ENCODE data around the gene COPS9. TPM values are rescaled to one million over a fixed set of nuclear protein-coding genes. Genes with fewer than 3 reads are reported as not detected.

COPS9 gene
- total and polyA plus RNA-seq, 7 donors, result 235 to 458 (median 327) TPM

DNA sequence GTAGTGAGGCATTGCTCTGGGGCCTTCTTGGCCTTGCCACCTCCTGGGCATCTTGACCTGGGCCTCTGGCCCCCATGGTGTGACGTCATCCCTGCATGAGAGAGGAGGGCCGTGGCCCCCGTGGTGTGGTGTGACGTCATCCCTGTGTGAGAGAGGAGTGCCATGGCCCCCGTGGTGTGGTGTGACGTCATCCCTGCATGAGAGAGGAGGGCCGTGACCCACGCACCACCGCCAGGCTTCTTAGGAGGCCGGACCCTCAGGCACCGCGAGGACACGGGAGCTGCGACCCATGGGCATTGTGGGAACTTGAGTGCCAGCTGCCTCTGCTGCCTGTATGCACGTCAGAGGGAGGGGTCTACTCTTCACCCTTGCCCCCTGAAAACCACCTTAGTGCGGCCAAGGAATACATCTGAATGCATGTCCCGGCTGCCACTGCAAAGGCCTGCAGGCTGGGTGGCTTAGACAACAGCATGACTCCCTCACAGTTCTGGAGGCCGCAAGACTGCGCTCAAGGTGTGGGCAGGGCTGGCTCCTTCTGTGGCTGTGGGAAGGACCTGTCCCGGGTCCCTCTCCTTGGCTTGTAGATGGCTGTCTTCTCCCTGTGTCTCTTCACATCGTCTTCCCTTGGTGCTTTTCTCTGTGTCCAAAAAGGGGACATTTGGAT, 25.1 kb upstream of the COPS9 start:
- Histone ChIP-seq H3K27ac (no peak overlapping the region), H3K4me1 (no peaks in the 10 kb centered on the region), H3K27me3 (no peaks in the 10 kb centered on the region), H3K9me3 (no peaks in the 10 kb centered on the region), H3K36me3 (no peaks in the 10 kb centered on the region), H3K4me3 (no peak overlapping the region)
- DNase-seq, result peak; percentile 50
- 81 to 85% methylated on average over 21 of the region's 21 CpGs for WGBS, 2 donors
- intact Hi-C loops (cut with DNase I), result no loop called here
- no peak for TF ChIP-seq EP300 (IDR thresholded peaks at IDR 0.05)
- TF ChIP-seq POLR2AphosphoS5 (IDR thresholded peaks at IDR 0.05), result no peak
- TF ChIP-seq POLR2A (IDR thresholded peaks at IDR 0.05), result no peak
- TF ChIP-seq, protein P1, sequence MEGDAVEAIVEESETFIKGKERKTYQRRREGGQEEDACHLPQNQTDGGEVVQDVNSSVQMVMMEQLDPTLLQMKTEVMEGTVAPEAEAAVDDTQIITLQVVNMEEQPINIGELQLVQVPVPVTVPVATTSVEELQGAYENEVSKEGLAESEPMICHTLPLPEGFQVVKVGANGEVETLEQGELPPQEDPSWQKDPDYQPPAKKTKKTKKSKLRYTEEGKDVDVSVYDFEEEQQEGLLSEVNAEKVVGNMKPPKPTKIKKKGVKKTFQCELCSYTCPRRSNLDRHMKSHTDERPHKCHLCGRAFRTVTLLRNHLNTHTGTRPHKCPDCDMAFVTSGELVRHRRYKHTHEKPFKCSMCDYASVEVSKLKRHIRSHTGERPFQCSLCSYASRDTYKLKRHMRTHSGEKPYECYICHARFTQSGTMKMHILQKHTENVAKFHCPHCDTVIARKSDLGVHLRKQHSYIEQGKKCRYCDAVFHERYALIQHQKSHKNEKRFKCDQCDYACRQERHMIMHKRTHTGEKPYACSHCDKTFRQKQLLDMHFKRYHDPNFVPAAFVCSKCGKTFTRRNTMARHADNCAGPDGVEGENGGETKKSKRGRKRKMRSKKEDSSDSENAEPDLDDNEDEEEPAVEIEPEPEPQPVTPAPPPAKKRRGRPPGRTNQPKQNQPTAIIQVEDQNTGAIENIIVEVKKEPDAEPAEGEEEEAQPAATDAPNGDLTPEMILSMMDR (IDR thresholded peaks at IDR 0.05), result no peak

DNA sequence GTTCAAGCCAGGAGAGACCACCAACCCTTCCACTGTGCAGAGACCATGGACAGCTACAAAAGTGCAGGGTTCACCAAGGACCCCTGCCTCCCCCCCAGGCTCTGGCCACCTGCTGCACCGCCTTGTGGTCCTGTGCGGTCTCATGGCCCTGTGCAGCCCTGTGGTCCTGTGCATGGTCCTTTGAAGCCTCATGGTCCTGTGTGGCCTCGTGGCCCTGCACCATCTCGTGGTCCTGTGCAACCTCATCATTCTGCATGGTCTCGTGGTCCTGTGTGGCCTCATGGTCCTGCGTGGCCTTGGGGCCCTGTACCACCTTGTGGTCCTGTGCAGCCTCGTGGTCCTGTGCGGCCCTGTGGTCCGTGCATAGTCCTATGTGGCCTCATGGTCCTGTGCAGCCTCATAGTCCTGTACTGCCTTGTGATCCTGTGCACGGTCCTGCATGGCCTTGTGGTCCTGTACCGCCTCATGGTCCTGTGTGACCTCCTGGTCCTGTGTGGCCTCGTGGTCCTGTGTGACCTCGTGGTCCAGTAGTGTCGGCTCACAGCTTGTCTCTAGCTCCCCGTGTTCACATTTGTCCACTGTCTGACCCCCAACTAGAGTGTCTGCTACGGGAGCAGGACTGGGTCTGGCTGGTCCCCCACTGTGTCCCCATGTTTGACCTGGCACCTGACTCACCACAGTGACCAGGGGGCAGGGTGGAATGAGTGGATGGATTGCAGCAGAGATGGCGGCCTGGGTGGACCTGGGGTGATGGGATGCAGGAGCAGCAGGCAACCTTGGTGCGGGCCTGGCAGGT, 24.4 kb upstream of the COPS9 start:
- no peaks in the 10 kb centered on the region for H3K27me3 ChIP-seq
- no peaks in the 10 kb centered on the region for H3K36me3 ChIP-seq
- WGBS, 2 donors, result 77 to 87% methylated on average over 18 of the region's 18 CpGs
- H3K4me1 ChIP-seq, result no peaks in the 10 kb centered on the region
- intact Hi-C loops (cut with DNase I), result no loop called here
- H3K27ac ChIP-seq, result no peak overlapping the region
- no peaks in the 10 kb centered on the region for H3K9me3 ChIP-seq
- TF ChIP-seq POLR2A (IDR thresholded peaks at IDR 0.05) (no peak), EP300 (IDR thresholded peaks at IDR 0.05) (no peak), POLR2AphosphoS5 (IDR thresholded peaks at IDR 0.05) (no peak)
- TF ChIP-seq, protein P1 (IDR thresholded peaks at IDR 0.05), result no peak
- no peak overlapping the region for H3K4me3 ChIP-seq
- DNase-seq, result peak; percentile 57

DNA sequence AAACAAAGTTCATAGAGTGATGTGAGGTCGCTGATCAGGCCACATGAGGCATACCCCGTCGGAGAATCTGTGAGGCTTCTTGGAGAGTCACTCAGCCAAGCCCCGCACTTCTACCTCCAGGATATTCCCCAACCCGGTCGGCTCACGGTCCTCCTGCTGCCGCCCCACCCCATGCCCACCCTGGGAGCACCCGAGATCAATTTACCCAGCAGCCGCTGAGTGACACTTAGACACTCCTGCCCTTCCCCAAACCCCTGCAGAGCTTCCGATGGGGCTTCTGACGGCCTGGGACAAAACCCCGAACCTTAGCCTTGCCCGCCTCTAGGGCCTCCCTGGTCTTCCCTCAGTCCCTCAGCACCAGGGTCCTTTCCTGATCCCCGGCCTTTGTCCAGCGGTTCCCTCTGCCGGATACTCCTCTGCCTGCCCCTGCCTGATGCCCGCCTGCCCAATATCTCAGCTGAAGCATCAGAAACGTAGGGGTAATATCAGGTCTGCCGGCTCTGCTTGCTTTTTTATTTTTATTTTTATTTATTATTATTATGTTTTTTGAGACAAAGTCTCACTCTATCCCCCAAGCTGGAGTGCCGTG, 23.2 kb upstream of the COPS9 start:
- H3K27me3 ChIP-seq, result peaks cover 0 to 7% (median 0%) of the 10 kb centered on the region in 3 donors
- 76 to 88% methylated on average over 21 of the region's 21 CpGs for WGBS, 2 donors
- no peak overlapping the region for H3K4me3 ChIP-seq
- H3K4me1 ChIP-seq, result no peaks in the 10 kb centered on the region
- DNase-seq, result peak; percentile 53
- TF ChIP-seq, protein P1 (IDR thresholded peaks at IDR 0.05), result no peak
- TF ChIP-seq EP300 (IDR thresholded peaks at IDR 0.05), result no peak
- TF ChIP-seq POLR2AphosphoS5 (IDR thresholded peaks at IDR 0.05), result no peak
- no peak for TF ChIP-seq POLR2A (IDR thresholded peaks at IDR 0.05)
- H3K27ac ChIP-seq, result no peak overlapping the region
- no peaks in the 10 kb centered on the region for H3K36me3 ChIP-seq
- H3K9me3 ChIP-seq, result no peaks in the 10 kb centered on the region
- intact Hi-C loops (cut with DNase I), result no loop called here

DNA sequence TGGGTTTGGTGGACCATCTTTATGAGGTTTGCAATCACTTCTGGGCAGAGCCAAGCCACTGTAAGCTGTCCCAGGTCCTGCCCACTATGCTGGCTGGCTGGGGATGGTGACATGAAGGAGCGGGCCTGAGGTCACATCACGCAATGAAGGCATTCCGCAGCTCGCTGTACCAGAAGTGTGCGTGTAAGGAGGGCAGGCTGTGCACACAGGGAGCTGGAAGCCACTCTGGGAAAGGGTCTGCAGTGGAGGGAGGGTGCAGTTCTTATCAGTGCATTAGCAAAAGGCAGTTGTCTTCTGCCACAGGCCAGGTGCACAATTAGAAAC, 21.0 kb upstream of the COPS9 start:
- peak; percentile 13 for DNase-seq
- TF ChIP-seq POLR2A (IDR thresholded peaks at IDR 0.05), result no peak
- TF ChIP-seq, protein P1 (IDR thresholded peaks at IDR 0.05), result no peak
- no peak for TF ChIP-seq POLR2AphosphoS5 (IDR thresholded peaks at IDR 0.05)
- no peak for TF ChIP-seq EP300 (IDR thresholded peaks at IDR 0.05)
- Histone ChIP-seq H3K4me1 (no peaks in the 10 kb centered on the region), H3K27me3 (peaks cover 0 to 9% (median 0%) of the 10 kb centered on the region in 3 donors), H3K4me3 (no peak overlapping the region), H3K36me3 (no peaks in the 10 kb centered on the region), H3K27ac (no peak overlapping the region), H3K9me3 (no peaks in the 10 kb centered on the region)
- intact Hi-C loops (cut with DNase I), result no loop called here
- WGBS, 2 donors, result 91 to 95% methylated on average over 5 of the region's 5 CpGs

Data from sigmoid colon (tissue), 7 donors.